NCI-H510A (cell line): Measurements from ENCODE around the gene DLG2.
"Not testable (repeated sequence)": the region's sequence is repeated elsewhere in the genome, so short reads cannot be mapped to it uniquely, and the experiment has no call there.

Source experiments
- DNase-seq: peaks from one replicate; lab custom pipeline; 2025; lab: John Stamatoyannopoulos, UW

DLG2 gene

DNA sequence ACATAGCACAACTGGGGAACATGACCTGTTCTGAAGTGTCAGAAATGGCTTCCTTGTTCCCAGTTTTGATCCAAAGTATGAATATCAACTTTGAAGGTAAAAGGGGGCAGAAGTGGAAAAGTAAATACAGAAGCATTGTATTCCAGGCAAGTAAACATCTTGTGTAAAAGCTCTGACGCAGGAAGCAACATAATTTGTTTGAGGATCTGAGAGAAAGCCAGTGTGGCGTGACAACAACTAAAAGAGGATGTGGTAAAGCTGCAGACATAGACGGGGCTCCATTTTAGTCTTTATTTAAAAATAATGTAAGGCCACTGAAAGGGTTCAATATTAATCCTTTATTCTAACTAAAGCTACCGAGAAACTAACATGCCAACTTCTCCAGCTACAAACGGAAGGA is 310.2 kb downstream of the DLG2 start:
- peak; percentile 54 for DNase-seq

GRCh38 chr11:85313741-85314140 is 313.4 kb downstream of the DLG2 start:
- DNase-seq: no peak

DNA sequence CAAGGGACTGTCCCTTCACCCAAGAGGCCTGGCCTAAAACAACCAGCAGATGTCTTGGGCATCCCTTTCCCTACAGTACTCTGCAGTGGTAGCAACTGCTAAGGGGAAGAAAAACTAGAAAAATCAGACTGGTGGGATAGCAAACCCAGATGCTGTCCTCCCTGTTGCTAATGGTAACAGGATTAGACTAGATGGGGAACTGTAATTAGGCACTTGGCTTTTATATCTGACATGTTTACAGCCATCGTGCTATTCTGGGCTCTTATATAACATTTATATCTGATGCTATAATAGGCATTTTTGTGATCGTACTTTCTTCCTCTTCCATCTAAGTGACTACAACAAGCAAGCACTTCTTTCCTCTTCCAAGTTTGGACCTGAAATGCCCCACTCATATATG is 316.7 kb downstream of the DLG2 start:
- DNase-seq: no peak

DNA sequence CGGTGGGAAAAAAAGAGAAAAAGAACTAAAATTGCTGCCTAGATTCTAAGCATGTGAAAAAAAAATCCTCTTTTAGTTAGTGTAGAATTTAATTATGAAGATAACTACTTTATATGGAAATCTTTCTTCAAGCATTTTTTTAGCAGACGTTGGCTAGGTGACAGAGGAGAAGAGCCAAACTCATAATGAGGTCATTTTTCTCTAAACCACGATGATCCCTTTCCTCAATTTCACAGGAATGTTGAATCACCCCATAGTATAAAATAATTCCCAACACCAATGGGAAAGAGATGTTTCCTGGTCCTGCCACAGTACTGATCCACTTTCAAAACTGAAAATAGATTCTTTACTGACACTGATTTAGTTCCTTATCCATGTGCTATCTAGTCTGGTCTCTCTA is 319.8 kb downstream of the DLG2 start:
- DNase-seq: no peak

DNA sequence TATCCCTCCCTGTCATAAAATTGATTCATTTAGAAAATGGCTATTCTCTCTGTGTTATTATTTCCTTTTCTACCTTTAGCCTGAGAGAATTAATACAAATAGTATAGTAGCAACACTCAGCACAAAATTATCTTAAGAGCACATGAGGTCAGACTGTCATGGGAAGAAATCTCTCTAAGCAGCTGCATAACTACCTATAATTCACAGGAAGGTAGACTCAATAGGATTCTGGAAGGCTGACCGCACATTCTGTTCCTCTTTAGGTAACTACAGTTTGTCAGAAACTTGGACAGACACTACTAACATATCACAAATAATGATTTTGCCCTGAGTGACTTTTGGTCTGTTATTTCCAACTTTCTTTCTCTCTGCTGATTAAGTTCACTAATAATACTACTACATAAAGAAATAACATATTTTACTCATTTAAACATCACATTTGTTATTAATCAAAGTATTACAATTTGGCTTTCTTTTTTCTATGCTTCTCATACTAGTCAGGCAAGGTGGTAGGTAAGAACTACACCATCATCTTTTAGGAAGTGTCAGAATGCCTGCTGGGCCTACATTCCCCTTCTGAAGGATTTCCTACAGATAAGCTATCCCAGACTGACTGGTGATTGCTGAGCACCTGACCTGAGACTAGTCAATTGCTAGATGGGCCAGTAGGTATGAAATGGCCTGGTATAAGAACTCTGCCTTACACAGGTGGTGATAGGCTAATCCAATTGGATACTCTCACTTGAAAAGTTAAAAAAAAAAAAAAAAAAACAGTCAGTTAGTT is 325.1 kb downstream of the DLG2 start:
- DNase-seq: no peak

- DNase-seq: no peak
Observed at GRCh38 chr11:85299258-85299942, 327.7 kb downstream of the DLG2 start.

DNA sequence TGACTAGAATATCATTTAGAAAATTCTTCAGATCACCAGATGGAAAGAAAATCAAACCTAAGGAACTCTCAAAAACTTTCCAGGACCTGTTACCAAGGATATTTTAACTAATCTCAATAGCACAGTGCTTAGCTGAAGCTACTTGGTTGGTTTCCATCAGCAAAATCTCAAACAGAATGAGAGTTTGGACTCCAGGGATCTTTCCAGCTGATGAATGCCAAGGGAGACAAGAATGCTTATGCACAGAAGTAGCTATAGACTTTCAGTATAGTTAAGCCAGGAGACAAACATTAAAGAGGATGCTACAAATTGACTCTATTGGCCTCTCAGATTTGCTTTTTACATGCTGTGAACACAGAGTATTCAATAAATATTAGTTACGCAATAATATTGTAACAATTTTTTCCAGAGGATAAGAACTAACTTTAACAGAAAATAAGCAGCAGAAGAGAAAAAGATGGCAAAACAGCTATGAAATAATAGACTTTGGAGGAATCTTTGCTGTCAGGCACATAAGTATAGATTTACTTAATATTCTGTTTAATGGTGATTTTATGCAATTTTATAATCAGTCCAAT is 331.4 kb downstream of the DLG2 start:
- no peak for DNase-seq

DNA sequence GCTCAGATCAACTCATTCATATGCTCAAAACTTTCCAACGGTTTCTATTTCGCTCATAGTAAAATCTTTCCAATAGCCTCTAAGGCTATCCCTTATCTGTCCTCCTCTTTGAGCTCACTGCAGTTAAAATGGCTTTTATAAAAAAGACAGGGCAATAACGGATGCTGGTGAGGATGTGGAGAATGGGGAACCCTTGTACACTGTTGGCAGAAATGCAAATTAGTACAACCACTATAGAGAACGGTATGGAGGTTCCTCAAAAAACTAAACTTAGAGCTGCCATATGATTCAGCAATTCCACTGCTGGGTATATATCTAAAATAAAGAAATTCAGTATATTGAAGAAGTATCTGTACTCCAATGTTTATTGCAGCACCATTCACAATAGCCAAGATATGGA is 345.6 kb downstream of the DLG2 start:
- no peak for DNase-seq

GRCh38 chr11:85279267-85279666 is 347.9 kb downstream of the DLG2 start:
- DNase-seq: no peak

DNA sequence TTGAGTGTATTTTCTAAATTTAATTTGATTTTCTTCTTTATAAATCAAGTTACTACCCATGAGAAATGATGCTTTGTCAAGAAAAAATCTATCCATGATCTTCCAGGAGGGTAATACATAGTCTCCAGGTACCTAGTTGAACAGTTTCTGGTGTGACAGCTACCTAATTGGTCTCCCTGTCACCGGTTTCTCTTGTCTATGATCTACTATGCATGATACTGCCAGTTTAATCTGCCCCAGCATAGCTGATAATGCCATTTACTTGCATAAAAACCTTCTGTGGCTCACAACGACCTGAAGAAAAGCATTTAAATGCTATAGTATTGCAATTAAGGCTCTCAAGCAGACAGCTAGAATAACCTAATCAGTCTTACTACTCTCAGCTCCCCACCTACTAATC is 349.5 kb downstream of the DLG2 start:
- no peak for DNase-seq

DNA sequence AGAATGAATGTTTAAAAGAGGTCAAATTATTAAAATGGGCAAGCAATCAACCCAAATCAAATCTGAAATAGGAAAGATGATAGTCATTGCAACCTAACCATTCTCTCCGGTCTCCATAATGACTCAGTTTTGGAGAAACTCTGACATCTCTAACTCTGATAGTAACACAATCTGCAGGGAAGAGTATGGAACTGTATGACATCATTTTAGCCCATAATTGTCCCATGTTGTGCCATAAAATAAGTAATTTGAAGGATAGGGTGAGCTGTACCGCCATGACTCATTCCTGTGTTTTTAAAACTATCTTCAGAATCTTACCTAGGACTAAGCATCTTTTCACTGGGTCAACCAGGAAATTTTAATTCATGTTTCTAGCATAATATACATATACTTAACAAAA is 350.8 kb downstream of the DLG2 start:
- DNase-seq: no peak

DNA sequence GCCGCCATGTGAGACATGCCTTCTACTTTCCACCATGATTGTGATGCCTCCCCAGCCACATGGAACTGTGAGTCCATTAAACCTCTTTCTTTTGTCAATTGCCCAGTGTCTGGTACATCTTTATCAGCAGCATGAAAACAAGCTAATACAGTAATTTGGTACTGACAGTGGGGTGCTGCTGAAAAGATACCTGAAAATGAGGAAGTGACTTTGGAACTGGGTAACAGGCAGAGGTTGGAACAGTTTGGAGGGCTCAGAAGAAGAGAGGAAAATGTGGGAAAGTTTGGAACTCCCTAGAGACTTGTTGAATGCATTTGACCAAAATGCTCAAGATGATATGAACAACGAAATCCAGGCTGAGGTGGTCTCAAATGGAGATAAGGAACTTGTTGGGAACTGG is 356.8 kb downstream of the DLG2 start:
- DNase-seq: not testable (repeated sequence)

DNA sequence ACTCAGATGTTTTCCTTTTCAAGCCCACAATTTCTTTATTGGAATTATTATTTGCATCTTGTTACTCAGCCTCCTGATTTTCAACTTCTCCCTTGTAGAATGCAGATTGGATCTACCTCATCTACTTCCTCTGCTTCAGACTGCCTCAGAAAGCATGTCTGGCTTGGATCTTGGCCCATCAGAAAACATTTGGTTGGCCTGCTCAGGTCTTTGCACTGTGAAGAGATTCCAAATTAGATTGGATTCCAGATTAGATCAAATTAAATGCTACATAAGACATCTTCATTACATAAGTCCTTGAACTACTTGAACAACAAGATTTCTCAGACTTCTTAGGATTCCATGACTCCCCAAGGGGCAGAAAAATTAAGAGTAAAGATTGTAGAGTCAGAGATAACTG is 358.0 kb downstream of the DLG2 start:
- no peak for DNase-seq

DNA sequence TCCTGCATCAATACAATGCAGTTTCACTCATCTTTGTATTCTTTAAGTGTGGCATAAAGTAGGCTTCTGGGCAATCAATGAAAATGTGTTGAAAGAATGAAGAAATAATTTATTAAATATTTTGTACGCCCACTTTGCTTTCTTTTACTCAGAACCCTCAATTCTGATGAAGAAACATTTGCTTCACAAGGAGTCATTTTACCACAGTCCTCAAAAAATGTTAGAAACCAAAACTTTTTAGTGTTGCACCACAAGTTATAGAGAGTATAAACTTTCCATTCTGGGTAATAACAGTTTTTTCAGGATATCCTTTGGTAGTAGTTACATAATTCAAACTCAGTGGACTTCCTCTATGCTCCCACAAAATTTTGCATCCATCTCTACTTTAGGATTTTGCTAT is 360.5 kb downstream of the DLG2 start:
- no peak for DNase-seq

GRCh38 chr11:85263328-85263727 is 363.8 kb downstream of the DLG2 start:
- DNase-seq: no peak

- no peak for DNase-seq
Observed at GRCh38 chr11:85257837-85258236, 369.3 kb downstream of the DLG2 start.

GRCh38 chr11:85256433-85256832 is 370.7 kb downstream of the DLG2 start:
- no peak for DNase-seq

GRCh38 chr11:85249482-85249881 is 377.7 kb downstream of the DLG2 start:
- DNase-seq: no peak

- no peak for DNase-seq
Observed at GRCh38 chr11:85247797-85248196, 379.3 kb downstream of the DLG2 start.

GRCh38 chr11:85238906-85239305 is 388.2 kb downstream of the DLG2 start:
- no peak for DNase-seq

GRCh38 chr11:85238038-85238437 is 389.1 kb downstream of the DLG2 start:
- not testable (repeated sequence) for DNase-seq

DNA sequence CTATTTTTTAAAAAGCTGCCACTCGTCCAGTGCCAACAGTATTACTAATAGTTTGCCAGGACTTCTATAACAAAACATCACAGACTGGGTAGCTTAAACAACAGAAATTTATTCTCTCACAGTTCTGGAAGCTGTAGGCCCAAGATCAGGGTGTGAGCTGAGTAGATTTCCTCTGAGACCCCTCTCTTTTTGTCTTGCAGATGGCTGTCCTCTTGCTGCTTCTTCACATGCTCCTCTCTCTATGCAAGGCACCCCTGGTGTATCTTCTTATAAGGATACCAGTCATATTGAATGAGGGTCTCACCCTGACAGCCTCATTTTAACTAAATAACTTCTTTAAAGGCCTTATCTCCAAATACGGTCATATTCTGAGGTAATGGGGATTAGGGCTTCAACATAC is 390.9 kb downstream of the DLG2 start:
- DNase-seq: no peak

- no peak for DNase-seq
Observed at GRCh38 chr11:85232559-85232958, 394.6 kb downstream of the DLG2 start.
